GM06990 (cell line): ENCODE measurements around the gene RBM44.

Experiments used
- DNase-seq: peaks from one replicate; pipeline ENCODE4 v3.0.0-alpha.2; 2011; ENCODE audit not compliant: insufficient read length; ENCODE audit errors: extremely low read depth
- H3K27me3 ChIP-seq: replicated peaks from 2 replicates; pipeline ENCODE4 v1.6.0; 2011; ENCODE audit warnings: low read length; ENCODE audit not compliant: control insufficient read depth, insufficient read depth
- H3K36me3 ChIP-seq: 2 replicates; pipeline ENCODE4 v1.5.1; 2011; ENCODE audit warnings: low read length; ENCODE audit not compliant: control insufficient read depth, insufficient read depth
- H3K4me3 ChIP-seq: replicated peaks from 2 replicates; pipeline ENCODE4 v1.5.1; 2011; ENCODE audit warnings: low read depth, mild to moderate bottlenecking, control low read depth, low read length
- TF ChIP-seq, protein P1 (sequence below): IDR thresholded peaks from 2 replicates; pipeline ENCODE4 v1.5.1; 2011; ENCODE audit warnings: low read length, control low read depth, mild to moderate bottlenecking, inconsistent platforms; ENCODE audit not compliant: insufficient read depth, poor library complexity, severe bottlenecking

The RBM44 gene

DNA sequence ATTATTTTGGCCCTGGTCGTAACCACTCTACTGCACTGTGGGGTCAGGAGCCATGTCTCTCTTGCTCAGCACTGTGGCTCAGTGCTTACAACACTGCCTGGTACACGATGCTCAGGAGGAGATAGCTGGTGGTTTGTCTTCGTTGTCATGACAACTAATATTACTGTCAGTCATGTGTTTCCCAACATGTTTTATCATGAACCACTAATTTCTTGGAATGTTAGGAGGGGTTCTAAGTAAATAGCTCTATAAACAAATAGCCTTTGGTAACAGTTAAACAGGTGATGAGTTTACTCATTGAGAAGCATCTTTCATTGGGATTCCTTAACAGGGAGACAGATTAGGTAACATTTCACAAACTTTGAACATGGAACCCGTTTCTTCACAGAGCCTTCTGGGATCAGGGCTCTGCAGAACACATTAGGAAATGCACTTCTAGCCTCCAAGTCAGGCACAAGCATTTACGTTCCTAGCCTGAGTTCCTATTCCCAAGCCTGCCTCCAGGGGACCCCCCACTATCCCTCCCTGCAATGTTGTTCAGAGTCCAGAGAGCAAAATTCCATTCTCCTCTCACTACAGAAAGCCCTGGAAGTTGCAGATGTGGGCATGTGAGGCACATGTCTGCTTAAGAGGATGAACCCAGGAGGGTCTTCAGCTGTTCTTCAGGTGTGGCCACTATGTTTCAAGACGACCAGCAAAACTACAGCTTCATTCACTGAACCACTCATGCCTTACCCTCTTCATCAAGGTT lies 6.4 kb upstream of the RBM44 start:
- DNase-seq = no peak
- Histone ChIP-seq H3K27me3 (no peaks in the 10 kb centered on the region), H3K4me3 (no peak overlapping the region), H3K36me3 (no peaks in the 10 kb centered on the region)
- TF ChIP-seq, protein P1, sequence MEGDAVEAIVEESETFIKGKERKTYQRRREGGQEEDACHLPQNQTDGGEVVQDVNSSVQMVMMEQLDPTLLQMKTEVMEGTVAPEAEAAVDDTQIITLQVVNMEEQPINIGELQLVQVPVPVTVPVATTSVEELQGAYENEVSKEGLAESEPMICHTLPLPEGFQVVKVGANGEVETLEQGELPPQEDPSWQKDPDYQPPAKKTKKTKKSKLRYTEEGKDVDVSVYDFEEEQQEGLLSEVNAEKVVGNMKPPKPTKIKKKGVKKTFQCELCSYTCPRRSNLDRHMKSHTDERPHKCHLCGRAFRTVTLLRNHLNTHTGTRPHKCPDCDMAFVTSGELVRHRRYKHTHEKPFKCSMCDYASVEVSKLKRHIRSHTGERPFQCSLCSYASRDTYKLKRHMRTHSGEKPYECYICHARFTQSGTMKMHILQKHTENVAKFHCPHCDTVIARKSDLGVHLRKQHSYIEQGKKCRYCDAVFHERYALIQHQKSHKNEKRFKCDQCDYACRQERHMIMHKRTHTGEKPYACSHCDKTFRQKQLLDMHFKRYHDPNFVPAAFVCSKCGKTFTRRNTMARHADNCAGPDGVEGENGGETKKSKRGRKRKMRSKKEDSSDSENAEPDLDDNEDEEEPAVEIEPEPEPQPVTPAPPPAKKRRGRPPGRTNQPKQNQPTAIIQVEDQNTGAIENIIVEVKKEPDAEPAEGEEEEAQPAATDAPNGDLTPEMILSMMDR = no peak

DNA sequence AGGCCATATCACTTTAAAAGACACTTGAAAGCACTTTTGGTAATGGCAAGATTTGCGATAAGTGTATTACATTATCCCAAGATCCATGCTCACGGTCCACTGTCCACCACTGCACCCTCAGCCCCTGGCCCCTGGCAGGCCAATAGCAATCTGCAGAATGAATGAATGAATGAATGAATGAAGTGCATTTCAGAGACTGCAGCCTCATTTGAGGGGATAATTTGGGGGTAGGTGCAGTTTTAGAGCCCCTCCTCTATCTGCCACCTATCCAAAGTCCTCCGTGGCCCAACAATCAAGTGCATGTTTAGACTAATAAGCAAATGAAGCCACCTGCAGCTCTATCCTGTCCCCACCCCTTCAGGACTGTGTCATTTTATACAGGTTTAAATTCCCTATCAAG lies 1.3 kb upstream of the RBM44 start:
- Histone ChIP-seq H3K36me3 (no peaks in the 10 kb centered on the region), H3K27me3 (no peaks in the 10 kb centered on the region), H3K4me3 (no peak overlapping the region)
- TF ChIP-seq, protein P1 = no peak
- DNase-seq = no peak

DNA sequence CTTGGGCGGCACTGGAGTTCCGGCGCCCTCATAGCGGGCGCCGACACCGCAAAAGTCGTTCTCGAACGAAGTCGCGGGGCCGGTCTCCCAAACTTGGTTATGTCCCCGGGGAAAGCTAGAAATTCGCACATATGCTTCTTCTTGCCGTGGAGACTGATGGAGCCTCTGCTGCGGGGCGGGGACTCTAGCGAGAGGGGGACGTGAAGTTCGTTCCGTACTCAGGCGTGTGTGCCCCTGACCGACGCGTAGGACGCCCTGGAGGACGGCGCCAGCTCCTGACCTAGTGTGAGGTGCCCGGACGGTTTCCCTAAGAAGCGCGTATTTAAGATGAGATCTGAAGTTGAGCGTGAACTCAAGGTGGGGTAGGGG lies 465 bp downstream of the RBM44 start:
- TF ChIP-seq, protein P1 = no peak
- Histone ChIP-seq H3K27me3 (no peaks in the 10 kb centered on the region), H3K4me3 (no peak overlapping the region), H3K36me3 (no peaks in the 10 kb centered on the region)
- DNase-seq = no peak

DNA sequence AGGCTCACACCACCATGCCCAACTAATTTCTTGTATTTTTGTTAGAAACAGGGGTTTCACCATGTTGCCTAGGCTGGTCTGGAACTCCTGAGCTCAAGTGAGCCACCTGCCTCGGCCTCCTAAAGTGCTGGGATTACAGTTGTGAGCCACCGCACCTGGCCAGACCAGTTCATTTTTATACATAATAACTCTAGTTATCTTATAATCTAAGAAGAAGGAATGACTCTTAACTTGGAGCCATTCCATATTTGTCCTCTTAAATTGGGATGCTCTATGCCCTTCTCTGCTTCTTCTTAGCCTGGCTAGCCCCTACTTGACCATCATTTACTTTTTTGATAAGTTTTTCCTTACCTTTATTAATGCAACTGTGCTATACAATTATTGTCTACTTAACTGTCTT lies 2.9 kb downstream of the RBM44 start:
- Histone ChIP-seq H3K4me3 (no peak overlapping the region), H3K27me3 (no peaks in the 10 kb centered on the region), H3K36me3 (no peaks in the 10 kb centered on the region)
- DNase-seq = no peak
- TF ChIP-seq, protein P1 = no peak

DNA sequence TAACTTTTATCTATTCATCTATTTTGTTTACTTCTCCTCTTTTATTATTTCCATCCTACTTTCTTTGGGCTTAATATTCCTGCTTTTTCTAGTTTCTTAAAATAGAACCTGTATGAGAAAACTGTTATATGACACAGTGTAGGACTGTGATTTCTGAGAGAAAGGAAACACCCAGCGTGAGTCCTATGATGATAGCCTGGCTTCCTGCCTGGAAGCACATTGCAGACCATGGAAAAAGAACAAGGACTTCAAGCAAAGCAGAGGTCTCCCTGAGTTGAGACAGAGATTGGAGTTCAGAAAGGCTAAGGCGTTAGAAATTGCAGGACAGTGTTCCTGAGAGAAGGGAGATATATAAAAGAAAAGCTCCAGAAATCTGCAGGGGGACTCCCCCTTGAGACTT lies 7.8 kb downstream of the RBM44 start:
- H3K36me3 ChIP-seq = no peaks in the 10 kb centered on the region
- TF ChIP-seq, protein P1 = no peak
- H3K4me3 ChIP-seq = no peak overlapping the region
- no peak for DNase-seq
- no peaks in the 10 kb centered on the region for H3K27me3 ChIP-seq

DNA sequence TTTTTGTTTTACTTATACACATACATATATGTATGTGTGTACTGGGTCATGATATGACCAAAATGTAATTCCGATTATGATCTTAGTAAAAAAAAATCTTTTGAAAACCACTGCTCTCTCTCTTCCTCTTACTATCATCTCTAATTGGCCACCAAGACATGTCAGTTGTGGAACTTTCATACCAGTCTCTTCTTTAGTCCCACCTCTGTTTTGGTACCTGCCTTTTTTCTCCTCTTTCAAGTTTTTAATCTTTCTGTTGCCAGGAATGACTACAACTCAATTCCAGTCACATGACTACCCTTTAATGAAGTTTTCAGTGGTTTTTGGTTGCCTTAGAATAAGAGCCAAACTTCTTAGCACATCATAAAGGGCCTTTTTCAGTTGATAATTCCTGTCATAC lies 17.1 kb downstream of the RBM44 start:
- TF ChIP-seq, protein P1 = no peak
- no peaks in the 10 kb centered on the region for H3K36me3 ChIP-seq

More for the DNA sequence above, 17.1 kb downstream of the RBM44 start:
- DNase-seq = peak; percentile 18
- Histone ChIP-seq H3K27me3 (no peaks in the 10 kb centered on the region), H3K4me3 (no peak overlapping the region)
